Hematopoietic multipotent progenitor cell treated with erythropoietin and hydrocortisone succinate and interleukin-3 and kit ligand, for 17 days (in vitro differentiated cells): ENCODE results near the gene TMEM218.
"Not testable (repeated sequence)": the region's sequence is repeated elsewhere in the genome, so short reads cannot be mapped to it uniquely, and the experiment has no call there.

Source experiments
- DNase-seq: peaks from one replicate; pipeline ENCODE4 v3.0.0-alpha.2; 2015; ENCODE audit warnings: low spot score

Gene TMEM218

DNA sequence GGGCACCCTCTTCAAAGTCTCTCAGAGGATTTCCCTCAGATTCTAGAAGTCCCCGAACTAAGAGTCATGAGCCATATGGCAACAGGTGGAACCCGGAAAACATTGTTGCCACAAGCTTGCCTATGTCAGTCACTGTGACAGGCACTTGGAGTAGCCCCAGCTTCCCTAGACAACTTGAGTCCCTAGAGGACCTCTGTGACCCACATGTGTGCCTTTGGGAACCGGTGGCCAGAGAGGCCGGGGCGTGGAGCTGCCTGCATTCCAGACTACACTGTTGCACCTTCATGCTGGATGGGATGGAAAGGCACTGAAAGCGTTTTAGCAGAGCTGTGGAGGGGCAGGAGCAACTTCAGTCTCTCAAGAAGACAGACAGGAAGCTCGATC lies 36.2 kb downstream of the TMEM218 start:
- DNase-seq: no peak

GRCh38 chr11:125074511-125075241 lies 36.8 kb downstream of the TMEM218 start:
- DNase-seq: no peak

- no peak for DNase-seq
Observed at GRCh38 chr11:125073616-125074483, 37.6 kb downstream of the TMEM218 start.

DNA sequence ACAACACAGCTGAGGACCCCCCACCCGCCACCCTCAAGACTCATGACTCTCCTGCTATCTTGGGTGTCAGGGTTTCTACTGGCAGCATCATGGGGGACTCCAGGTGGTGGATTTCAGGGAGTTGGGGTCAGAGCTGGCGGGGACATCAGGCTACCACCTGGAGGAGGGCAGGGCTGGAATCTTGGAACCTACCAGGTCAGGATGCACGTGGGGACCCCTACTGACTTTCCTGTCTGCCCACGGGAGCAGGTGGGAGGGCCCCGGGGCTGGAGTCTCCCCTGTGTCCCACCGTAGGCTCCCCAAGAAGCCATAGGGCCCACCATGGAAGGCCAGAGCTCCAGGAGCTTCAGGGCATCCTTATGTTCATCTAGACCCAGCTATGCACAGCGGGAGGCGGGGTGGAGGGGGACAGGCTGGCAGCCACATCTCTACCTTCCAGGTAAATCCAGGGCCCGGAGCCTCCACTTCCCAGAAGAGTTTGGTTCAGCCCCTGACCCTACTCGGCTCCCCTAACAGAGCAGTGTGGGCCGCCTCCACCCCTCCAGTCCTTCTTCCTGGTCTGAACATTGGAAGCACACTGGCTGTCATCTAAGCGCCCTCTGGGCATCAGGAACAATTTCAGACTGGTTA lies 38.4 kb downstream of the TMEM218 start:
- no peak for DNase-seq

- no peak for DNase-seq
Observed at GRCh38 chr11:125072218-125072960, 39.0 kb downstream of the TMEM218 start.

- no peak for DNase-seq
Observed at GRCh38 chr11:125071846-125072217, 39.6 kb downstream of the TMEM218 start.

DNA sequence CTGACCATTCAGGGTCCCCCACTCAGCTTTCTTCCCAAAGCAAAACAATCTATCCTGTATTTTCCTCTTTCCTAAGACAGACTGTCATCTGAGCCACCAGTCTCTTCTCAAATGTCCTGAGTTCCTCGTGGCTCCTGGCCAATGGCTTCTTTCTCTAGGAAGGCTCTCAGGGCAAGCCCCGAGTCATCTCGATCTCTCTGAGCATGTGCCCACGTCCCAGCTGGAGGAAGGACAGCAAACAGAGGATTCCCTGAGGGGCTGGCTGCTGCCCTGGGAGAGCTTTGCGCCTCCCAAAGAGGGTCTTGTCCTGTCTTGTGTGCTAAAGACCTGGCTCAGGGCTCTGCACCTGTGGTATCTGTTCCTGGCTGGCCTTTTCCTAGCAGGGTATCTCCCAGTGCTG lies 40.0 kb downstream of the TMEM218 start:
- no peak for DNase-seq

DNA sequence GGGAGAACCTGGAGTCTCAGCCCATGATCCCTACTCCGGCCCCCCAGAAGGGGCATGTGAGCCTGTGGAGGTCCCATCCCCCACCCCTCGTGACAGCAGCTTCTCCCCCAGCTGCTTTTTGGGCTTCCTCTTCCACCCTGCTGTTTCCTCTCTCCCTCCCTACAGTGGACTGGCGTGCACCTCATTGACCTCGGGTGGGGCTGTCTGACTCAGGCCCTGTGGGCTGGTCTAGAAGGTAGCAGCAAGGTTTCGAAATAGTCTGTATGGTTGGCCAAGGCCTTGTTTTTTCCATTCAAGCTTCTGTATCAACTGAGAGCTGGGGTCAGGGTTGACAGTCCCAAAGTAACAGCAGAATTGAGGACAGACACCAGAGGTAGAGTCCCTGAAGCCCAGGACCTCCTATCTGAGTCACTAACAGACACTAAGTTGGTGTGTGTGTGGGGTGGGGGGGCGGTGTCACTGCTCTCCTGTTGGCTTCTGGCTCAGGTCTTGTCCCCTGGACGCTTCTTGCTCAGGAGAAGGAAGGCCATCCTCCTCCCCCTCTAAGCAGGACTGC lies 40.6 kb downstream of the TMEM218 start:
- DNase-seq: no peak

GRCh38 chr11:125069796-125070195 lies 41.6 kb downstream of the TMEM218 start:
- DNase-seq: no peak

DNA sequence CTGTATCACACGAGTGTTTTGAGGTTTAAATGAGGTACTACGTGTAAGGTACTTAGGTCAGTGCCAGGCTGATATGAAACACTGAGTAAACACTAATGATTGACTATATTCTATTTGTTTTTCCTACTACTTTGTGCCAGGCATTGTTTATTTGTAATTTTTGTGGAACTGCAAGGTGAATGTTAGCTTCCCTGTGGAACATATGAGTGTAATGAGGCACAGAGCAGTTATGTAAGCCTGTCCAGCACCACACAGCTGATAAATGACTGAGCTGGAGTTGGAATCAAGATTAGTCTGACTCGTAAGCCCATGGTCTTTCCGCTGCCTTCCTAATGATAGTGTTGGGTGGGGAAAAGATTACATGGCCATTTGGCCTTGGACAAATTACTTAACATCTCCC lies 42.4 kb downstream of the TMEM218 start:
- DNase-seq: no peak

DNA sequence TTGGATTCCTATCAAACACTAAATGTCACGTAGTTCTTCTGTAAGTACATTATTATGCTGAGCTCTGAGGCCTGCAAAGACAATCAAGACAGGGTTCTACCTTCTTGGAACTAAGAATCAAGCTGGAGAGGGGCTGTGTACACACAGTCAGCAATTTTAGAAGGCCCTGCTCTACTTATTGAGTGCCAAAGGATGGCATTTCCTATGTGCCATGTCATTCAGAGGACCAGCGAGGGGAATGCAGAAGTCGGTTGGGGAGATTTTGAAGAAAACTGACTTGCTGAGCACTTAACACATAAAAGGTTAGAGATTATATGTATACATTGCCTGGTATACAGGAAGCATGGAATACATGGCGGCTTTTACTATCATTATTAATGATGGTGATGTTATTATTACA lies 43.1 kb downstream of the TMEM218 start:
- no peak for DNase-seq

DNA sequence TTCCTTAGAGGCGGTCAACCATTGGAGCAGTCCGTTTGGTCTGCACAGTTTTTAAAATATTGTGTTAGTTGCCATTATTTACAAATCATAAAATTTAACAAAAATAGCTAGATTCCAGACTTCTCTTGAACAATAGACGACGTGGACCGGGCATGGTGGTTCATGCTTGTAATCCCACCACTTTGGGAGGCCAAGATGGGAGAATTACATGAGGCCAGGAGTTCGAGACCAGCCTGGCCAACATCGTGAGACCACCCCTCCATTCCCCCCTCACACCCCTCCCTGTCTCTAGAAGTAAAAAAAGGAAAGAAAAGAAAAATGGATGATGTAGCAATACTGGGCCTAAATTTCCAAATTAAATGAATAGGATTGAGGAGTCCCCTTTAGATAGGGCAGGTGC lies 47.4 kb downstream of the TMEM218 start:
- no peak for DNase-seq

- DNase-seq: no peak
Observed at GRCh38 chr11:125063429-125064043, 47.9 kb downstream of the TMEM218 start.

DNA sequence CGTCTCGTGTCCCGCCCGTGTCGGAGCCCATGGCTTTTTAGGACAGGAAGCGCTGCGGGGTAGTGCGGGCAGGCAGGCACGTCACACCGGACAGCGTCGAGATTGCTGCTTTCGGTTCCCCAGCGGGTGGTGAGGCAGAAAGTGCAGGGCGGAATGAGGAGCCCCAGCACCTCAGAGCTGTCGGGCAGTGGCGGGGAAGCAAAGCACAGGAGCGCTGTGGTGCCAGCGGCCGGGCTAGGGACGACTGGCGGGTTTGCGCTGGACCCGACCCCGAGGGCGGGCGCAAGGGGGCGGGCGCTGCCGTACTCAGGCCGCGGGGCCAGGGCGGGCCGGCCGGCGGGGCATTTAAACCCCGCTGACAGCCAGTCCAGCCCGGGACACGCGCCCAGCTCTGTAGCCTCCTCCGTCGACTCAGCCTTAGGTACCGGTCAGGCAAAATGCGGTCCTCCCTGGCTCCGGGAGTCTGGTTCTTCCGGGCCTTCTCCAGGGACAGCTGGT lies 48.4 kb downstream of the TMEM218 start, which contains the start of gene SLC37A2:
Gene SLC37A2 (plus strand): TSS at position 375 of the 498 bp plus-strand sequence. CDS start 63 bp downstream, at position 438.
- no peak for DNase-seq

DNA sequence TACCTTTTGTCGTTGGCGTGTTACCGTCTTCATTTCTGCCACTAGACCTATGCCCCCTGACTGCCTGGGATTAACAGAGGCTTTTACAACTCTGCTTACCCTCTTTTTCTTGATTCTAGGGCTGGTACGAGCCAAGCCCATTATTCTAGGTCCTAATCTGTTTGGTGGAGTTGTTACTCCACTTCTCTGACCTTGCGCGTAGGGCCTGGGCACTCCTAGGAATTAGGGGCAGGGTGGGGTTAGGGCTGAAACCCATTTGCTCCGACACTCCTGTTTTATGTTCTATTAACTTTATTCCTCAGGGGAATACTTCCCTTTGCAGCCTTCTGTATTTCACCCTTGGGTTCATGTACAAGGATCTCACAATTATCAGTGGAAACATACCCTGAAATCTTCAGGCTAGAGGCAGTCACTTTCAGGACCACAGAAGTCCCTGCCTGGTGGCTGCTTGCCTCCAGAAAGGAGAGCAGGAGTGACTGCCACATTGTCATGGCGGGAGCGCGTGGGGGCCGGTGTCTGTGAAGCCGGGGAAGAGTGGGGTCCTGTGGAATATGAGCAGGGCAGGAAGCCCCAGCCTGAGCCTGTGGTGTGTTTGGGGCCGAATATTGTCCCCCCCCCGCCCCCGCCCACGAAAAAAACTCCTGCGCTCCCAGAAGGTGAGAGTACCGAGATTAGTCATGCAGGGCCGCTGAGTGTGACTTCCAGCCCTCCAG lies 49.1 kb downstream of the TMEM218 start:
- DNase-seq: no peak

- DNase-seq: no peak
Observed at GRCh38 chr11:125061281-125061680, 50.1 kb downstream of the TMEM218 start.

DNA sequence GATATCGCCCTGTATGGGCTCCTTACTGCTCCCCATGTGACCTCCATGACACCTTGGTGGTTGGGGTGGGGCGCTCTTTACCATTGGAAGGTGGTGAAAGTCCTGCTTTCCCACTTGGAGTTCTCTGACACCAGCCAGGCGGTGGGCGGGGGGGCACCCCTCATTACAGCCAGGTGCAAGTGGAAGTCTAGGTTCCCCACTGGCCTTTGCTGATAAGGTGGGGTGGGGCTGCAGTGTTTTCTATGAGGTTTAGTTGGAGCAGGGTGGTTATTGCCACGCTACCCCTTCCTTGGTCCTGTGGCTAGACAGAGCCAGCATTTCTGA lies 53.8 kb downstream of the TMEM218 start:
- DNase-seq: no peak

DNA sequence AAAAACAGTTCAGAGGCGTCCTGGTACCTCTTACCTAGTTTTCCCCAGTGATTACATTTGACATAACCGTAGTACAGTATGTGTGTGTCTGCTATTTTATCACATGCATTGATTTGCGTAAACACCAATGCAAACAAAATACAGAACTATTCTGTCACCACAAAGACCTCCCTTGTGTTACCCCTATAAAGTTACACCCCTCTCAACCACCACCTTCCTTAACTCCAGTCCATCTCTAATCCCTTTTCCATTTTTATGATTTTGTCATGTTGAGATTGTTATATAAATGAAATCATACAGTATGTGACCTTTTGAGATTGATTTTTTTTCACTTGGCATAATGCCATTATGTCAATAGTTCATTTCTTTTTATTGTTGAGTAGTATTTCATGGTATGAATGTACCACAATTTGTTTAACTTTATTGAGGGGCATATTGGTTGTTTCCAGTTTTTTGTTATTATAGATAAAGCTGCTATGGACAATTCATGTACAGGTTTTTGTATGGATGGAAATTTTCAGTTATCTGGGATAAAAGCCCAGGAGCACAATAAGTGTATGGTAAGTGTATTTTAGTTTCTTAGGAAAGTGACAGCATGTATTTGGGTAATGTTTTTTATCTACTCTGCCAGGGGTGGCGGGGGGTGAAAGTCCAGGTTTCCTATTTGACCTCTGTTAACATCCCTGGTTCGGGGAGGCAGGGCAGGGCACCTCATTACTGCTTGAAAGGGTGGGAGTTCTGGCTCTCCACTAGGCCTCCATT lies 54.3 kb downstream of the TMEM218 start:
- DNase-seq: no peak

- not testable (repeated sequence) for DNase-seq
Observed at GRCh38 chr11:125056111-125056510, 55.3 kb downstream of the TMEM218 start.
